ENCODE data around the gene FAM53A.
"Not testable (repeated sequence)": the region's sequence is repeated elsewhere in the genome, so short reads cannot be mapped to it uniquely, and the experiment has no call there.

The FAM53A gene

GRCh38 chr4:1685235-1686150 lies 1.4 kb upstream of the FAM53A start:
- no peak for DNase-seq (ENCODE audit: low spot score)

GRCh38 chr4:1684506-1685234 lies 557 bp upstream of the FAM53A start:
- no peak for DNase-seq (ENCODE audit: low spot score)

GRCh38 chr4:1683261-1683735 lies 815 bp downstream of the FAM53A start:
- peak; percentile 2 for DNase-seq (ENCODE audit: low spot score)

GRCh38 chr4:1682860-1683259 lies 1.3 kb downstream of the FAM53A start:
- DNase-seq (ENCODE audit: low spot score): no peak

- DNase-seq (ENCODE audit: low spot score): no peak
Measured at GRCh38 chr4:1678244-1678643, 5.9 kb downstream of the FAM53A start.

- no peak for DNase-seq (ENCODE audit: low spot score)
Measured at GRCh38 chr4:1676605-1677525, 7.2 kb downstream of the FAM53A start.

GRCh38 chr4:1675802-1676137 lies 8.3 kb downstream of the FAM53A start:
- no peak for DNase-seq (ENCODE audit: low spot score)

GRCh38 chr4:1675136-1675801 lies 8.8 kb downstream of the FAM53A start:
- no peak for DNase-seq (ENCODE audit: low spot score)

GRCh38 chr4:1674682-1675081 lies 9.4 kb downstream of the FAM53A start:
- no peak for DNase-seq (ENCODE audit: low spot score)

- DNase-seq (ENCODE audit: low spot score): no peak
Measured at GRCh38 chr4:1673671-1674070, 10.4 kb downstream of the FAM53A start.

GRCh38 chr4:1671011-1671410 lies 13.1 kb downstream of the FAM53A start:
- not testable (repeated sequence) for DNase-seq (ENCODE audit: low spot score)

- no peak for DNase-seq (ENCODE audit: low spot score)
Measured at GRCh38 chr4:1670279-1670678, 13.8 kb downstream of the FAM53A start.

- no peak for DNase-seq (ENCODE audit: low spot score)
Measured at GRCh38 chr4:1669850-1670249, 14.3 kb downstream of the FAM53A start.

- no peak for DNase-seq (ENCODE audit: low spot score)
Measured at GRCh38 chr4:1669270-1669669, 14.8 kb downstream of the FAM53A start.

- DNase-seq (ENCODE audit: low spot score): no peak
Measured at GRCh38 chr4:1668488-1668840, 15.6 kb downstream of the FAM53A start.

- no peak for DNase-seq (ENCODE audit: low spot score)
Measured at GRCh38 chr4:1667273-1667672, 16.8 kb downstream of the FAM53A start.

GRCh38 chr4:1666391-1666790 lies 17.7 kb downstream of the FAM53A start:
- no peak for DNase-seq (ENCODE audit: low spot score)

- no peak for DNase-seq (ENCODE audit: low spot score)
Measured at GRCh38 chr4:1664141-1664540, 20.0 kb downstream of the FAM53A start.

- no peak for DNase-seq (ENCODE audit: low spot score)
Measured at GRCh38 chr4:1663549-1663948, 20.6 kb downstream of the FAM53A start.

GRCh38 chr4:1661695-1662094 lies 22.4 kb downstream of the FAM53A start:
- DNase-seq (ENCODE audit: low spot score): no peak

- DNase-seq (ENCODE audit: low spot score): no peak
Measured at GRCh38 chr4:1660948-1661677, 23.0 kb downstream of the FAM53A start.

Measured in CD4-positive, alpha-beta T cell treated with Interleukin-2 at 100 ng/mL for 4 hours (primary cell).